Pancreas (tissue), 10 donors: ENCODE results near the gene COG7. TPM values are rescaled to one million over a fixed set of nuclear protein-coding genes. Genes with fewer than 3 reads are reported as not detected.

Experiments
- ATAC-seq, 4 donors: fragments of 200-7000 bp; cut with Tn5 transposase; one replicate each; pipeline versions ENCODE4 v1.8.0 to v1.9.1; 2020; ENCODE audit warnings: mild to moderate bottlenecking in 4 of 4, moderate library complexity in 4 of 4
- DNase-seq, 6 donors: peaks; one replicate each; pipeline ENCODE4 v3.0.0-alpha.2; 2020
- FAIRE-seq: peaks from 2 replicates; lab custom pipeline; 2012; peaks lifted over from hg19 to GRCh38; lab: Jason Lieb, UNC
- H3K27ac ChIP-seq, 4 donors: fragments of 200-600 bp; sonication (generic); 1 replicate in 3 of 4; 2 replicates in 1 of 4; pipeline versions ENCODE4 v1.5.0 to v1.8.0; 2020
- H3K27me3 ChIP-seq, 4 donors: fragments of 200-600 bp; one replicate each; pipeline ENCODE4 v1.8.0; 2021
- H3K36me3 ChIP-seq, 3 donors: fragments of 200-600 bp; sonication (generic) in 1 of 3; one replicate each; pipeline versions ENCODE4 v1.5.0 to v1.8.0; 2020 to 2021
- H3K4me1 ChIP-seq, 3 donors: fragments of 200-600 bp; one replicate each; pipeline ENCODE4 v1.8.0; 2021
- H3K4me3 ChIP-seq, 4 donors: fragments of 200-600 bp; sonication (generic) in 2 of 4; one replicate each; pipeline versions ENCODE4 v1.5.0 to v1.8.0; 2020 to 2021
- H3K9me3 ChIP-seq, 4 donors: fragments of 200-600 bp; one replicate each; pipeline ENCODE4 v1.8.0; 2021
- WGBS, 2 donors: extraction: QIAGEN DNeasy Blood & Tissue Kit; methylation state at CpG; one replicate each; pipeline ENCODE4 v1.1.7; 2013; 5-methylcytosine and 5-hydroxymethylcytosine counted together
- intact Hi-C, 3 donors: fragments of 100-400 bp; cut with DNase I; formaldehyde crosslinking; loops; one replicate each; pipeline versions ENCODE4 v1.11.1 to v1.14.2; 2022
- polyA plus RNA-seq, 2 donors: library from polyadenylated mRNA; stranded (reverse); fragments of 200-250 nt; gene quantifications; one replicate each; pipeline ENCODE4 v1.2.3, GENCODE V29; 2013
- total RNA-seq, 6 donors: library from RNA; stranded (reverse); fragmentation: NEBNext Ultra II Directional in 4 of 6; extraction: Animal tissue kit (Norgen Biotek cat#: 25700) in 4 of 6; gene quantifications; one replicate each; pipeline versions ENCODE4 v1.2.1 to v1.2.4, GENCODE V29; 2021 to 2023
- TF ChIP-seq, protein P1 (sequence below), 4 donors: fragments of 200-600 bp; sonication (generic) in 3 of 4; IDR thresholded peaks; one replicate each; pipeline versions ENCODE4 v1.5.0 to v1.8.0; 2021; ENCODE audit warnings: antibody characterized with exemption in 4 of 4
- donor health status: healthy with polysubstance abuse.
- donor health status: DM: no; HTN: no; CAD: no; lungs with moderate emphysema.
- donor health status: DM: no; HTN: no; CAD: no.
- donor health status: control.
- donor health status: control.
- donor health status: Bipolar disorder and iron deficiency.
- donor health status: DM: yes; HTN: yes; CAD: no.
- donor health status: DM: no; HTN: no; CAD: no.
- donor health status: DM: no; HTN: no; CAD: no.
- donor health status: DM: yes; HTN: yes; CAD: no.

Gene COG7
- total and polyA plus RNA-seq, 8 donors: 5.9 to 34.0 (median 9.1) TPM

DNA sequence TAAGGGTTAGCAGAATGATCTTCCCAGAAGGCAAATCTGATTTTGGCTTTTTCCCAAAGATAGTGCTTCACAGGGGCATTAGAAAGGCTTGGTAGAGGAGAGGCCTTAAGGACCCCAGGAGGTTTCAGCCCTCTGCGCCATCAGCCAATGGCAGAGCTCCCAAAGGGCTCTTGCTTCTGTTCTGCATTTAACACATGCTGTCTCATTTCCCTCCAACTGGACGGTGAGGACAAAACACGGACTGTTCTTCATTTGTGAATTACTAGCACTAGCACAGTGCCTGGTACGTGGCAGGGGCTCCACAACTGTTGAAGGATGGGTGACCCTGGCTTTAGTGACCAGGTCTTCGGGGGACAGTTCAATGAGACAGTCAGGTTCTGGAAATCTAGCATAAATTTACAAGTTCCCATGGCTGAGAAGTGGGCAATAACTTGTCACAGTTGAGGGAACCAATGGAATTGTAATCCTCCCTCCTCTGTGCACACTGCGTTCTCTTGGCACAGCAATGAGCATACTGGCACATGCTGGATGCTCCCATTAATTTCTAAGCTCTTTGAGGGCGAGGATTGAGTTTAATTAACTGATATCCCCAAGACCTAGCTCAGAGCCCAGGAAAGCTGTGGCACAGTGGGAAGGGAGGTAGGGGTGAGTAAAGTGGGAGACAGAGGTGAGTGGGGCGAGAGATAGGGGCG, 45.4 kb downstream of the COG7 start:
- Histone ChIP-seq H3K27me3 (no peaks in the 10 kb centered on the region), H3K4me1 (peaks cover 0 to 6% (median 0%) of the 10 kb centered on the region in 3 donors), H3K36me3 (peaks cover 0 to 32% (median 0%) of the 10 kb centered on the region in 3 donors), H3K27ac (no peak overlapping the region), H3K4me3 (no peak overlapping the region), H3K9me3 (no peaks in the 10 kb centered on the region)
- FAIRE-seq: no peak
- intact Hi-C loops: no loop called here
- no peak for DNase-seq
- TF ChIP-seq, protein P1, sequence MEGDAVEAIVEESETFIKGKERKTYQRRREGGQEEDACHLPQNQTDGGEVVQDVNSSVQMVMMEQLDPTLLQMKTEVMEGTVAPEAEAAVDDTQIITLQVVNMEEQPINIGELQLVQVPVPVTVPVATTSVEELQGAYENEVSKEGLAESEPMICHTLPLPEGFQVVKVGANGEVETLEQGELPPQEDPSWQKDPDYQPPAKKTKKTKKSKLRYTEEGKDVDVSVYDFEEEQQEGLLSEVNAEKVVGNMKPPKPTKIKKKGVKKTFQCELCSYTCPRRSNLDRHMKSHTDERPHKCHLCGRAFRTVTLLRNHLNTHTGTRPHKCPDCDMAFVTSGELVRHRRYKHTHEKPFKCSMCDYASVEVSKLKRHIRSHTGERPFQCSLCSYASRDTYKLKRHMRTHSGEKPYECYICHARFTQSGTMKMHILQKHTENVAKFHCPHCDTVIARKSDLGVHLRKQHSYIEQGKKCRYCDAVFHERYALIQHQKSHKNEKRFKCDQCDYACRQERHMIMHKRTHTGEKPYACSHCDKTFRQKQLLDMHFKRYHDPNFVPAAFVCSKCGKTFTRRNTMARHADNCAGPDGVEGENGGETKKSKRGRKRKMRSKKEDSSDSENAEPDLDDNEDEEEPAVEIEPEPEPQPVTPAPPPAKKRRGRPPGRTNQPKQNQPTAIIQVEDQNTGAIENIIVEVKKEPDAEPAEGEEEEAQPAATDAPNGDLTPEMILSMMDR (IDR thresholded peaks at IDR 0.05): no peak
- ATAC-seq: no peak
- WGBS, 2 donors: 91 to 96% methylated on average over 9 of the region's 9 CpGs

DNA sequence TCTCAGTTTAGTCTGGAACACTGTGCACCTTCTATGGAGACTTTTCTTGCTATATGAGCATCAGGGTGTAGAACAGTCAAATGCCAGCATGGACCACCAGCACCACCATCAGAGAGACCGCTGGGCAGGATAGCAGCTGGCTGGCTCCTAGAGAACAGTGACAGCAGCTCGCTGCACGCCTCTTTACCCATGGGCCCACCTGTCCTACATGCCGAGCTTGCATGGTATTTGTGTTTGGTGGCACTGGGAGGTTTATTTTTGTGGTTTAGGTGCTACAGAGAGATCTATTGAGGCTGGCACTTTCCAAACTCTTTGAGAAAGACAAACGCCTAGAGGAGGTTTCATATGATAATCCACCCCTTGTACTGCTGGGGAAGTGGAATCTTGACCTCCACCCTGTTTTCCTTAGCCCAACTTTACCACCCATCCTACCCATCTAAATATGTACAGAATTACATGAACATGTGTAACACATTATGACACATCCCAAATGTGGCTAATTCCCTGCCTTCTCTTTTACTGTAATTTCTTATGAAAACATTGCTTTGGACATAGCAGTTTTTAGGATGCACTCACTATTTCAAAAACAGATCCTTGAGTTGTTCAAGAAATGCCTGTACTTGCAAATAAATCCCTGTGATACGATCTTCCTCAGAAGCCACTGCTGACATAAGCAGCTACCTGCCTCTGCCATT, 46.3 kb downstream of the COG7 start:
- Histone ChIP-seq H3K4me3 (no peak overlapping the region), H3K36me3 (peaks cover 0 to 25% (median 0%) of the 10 kb centered on the region in 3 donors), H3K9me3 (no peaks in the 10 kb centered on the region), H3K27ac (no peak overlapping the region), H3K27me3 (no peaks in the 10 kb centered on the region), H3K4me1 (peaks cover 0 to 10% (median 0%) of the 10 kb centered on the region in 3 donors)
- 96 to 97% methylated on average over 6 of the region's 6 CpGs for WGBS, 2 donors
- no peak for DNase-seq
- no peak for FAIRE-seq
- intact Hi-C loops: no loop called here
- no peak for ATAC-seq
- TF ChIP-seq, protein P1 (IDR thresholded peaks at IDR 0.05): no peak

- DNase-seq (no peak), FAIRE-seq (no peak), ATAC-seq (no peak)
- no peak overlapping the region for H3K27ac ChIP-seq
- no peaks in the 10 kb centered on the region for H3K27me3 ChIP-seq
- H3K36me3 ChIP-seq: peaks cover 0 to 25% (median 0%) of the 10 kb centered on the region in 3 donors
- no peak overlapping the region for H3K4me3 ChIP-seq
- peaks cover 0 to 10% (median 0%) of the 10 kb centered on the region in 3 donors for H3K4me1 ChIP-seq
- WGBS, 2 donors: 82 to 92% methylated on average over 2 of the region's 2 CpGs
- H3K9me3 ChIP-seq: no peaks in the 10 kb centered on the region
- intact Hi-C loops: no loop called here
- TF ChIP-seq, protein P1 (IDR thresholded peaks at IDR 0.05): no peak
Observed at GRCh38 chr16:23406024-23406423, 47.0 kb downstream of the COG7 start.

GRCh38 chr16:23403547-23403946, 49.4 kb downstream of the COG7 start:
- TF ChIP-seq, protein P1 (IDR thresholded peaks at IDR 0.05): no peak
- ATAC-seq (no peak), FAIRE-seq (no peak), DNase-seq (no peak)
- Histone ChIP-seq H3K27ac (no peak overlapping the region), H3K4me1 (peaks cover 6 to 16% (median 10%) of the 10 kb centered on the region in 3 donors), H3K9me3 (no peaks in the 10 kb centered on the region), H3K27me3 (no peaks in the 10 kb centered on the region), H3K4me3 (no peak overlapping the region), H3K36me3 (peaks cover 0 to 16% (median 0%) of the 10 kb centered on the region in 3 donors)
- intact Hi-C loops: no loop called here
- 87 to 89% methylated on average over 11 of the region's 11 CpGs for WGBS, 2 donors
